Hepatic stellate cell (primary cell): Measurements from ENCODE around the gene ATXN7L3B.

Experiments used
- DNase-seq: peaks from one replicate; pipeline ENCODE4 v3.0.0; 2011; ENCODE audit warnings: low spot score

ATXN7L3B gene

DNA sequence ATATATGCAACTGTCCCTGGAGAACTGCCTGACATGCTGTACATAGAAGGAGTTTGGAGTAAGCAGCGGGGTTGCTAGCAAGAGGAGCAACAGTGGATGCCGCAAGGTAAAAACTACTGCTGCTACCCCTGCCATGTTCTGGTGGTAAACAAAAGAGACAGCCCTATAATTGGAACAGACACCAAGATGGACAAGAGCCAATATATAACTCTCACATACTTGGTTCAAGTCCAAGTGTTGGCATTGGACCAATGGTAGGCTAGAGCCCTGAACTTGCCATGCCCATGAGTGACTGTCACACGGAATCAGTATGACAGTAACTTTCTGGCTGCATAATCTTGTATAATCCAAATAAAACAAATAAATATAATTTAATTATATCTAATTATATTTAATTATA lies 13.7 kb downstream of the ATXN7L3B start:
- DNase-seq: no peak

DNA sequence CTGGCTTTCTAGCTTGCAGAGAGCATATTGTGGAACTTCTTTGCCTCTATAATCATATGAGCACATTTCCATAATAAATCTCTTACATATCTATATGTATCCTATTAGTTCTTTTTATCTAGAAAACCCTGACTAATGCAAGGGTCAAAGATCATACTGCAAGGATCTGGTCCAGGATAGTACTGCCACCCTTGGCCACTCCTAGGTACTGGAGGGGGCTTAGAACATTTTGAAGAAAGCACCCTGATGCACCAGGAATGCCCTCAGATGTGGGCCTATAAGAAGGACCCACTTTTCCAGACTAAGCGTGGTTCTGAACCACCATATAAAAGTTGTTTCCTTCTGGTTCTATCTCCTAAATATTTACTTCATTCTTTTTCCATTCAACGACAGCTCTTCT lies 14.6 kb downstream of the ATXN7L3B start:
- DNase-seq: no peak

DNA sequence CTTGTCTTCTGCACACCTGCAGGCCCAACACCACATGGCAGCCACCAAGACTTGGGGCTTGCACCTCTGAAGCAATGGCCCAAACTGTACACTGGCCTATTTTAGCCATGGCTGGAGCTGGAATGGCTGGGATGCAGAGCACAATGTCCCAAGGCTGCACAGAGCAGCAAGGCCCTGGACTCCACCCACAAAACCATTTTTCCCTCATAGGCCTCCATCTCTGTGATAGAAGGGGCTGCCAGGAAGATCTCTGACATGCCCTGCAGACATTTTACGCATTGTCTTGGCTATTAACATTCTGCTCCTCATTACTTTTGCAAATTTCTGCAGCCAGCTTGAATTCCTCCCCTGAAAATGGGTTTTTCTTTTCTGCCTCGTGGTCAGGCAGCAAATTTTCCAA lies 22.1 kb downstream of the ATXN7L3B start:
- DNase-seq: no peak

DNA sequence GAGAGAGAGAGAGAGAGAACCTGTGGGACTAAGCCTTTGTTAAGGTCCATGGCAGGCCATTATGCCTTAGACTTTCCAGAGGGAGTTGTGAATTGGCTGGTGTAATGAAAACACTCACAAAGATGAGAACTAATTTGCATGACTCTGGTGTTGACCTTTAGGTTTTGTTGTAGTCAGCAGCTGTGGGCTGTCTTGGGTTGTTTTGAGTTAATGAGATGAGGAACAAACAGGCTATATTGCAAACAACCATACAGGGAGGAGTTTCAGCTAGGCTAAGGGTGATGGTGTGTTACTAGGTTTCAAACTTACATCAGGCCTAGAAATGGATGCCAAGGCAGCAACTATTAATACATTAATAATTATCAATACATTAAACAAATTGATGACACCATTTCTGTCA lies 26.3 kb downstream of the ATXN7L3B start:
- no peak for DNase-seq

DNA sequence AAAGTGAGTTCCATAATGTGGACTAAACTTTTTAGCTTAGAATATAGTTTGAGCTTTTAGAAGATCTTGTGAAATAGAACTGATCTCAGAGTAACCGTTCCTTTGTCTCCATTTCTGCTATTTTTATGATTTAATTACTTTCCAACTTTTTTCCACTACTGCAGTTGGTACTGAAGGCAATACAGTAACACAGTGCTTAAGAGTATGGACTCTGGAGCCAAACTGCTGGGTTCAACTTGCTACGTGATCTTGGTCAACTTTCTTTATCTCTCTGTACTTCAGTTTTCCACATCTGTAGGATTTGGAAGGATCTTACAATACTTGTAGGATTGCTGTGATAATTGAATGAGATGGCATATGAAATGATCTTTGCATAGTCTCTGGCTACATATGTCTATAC lies 40.9 kb downstream of the ATXN7L3B start:
- DNase-seq: no peak

DNA sequence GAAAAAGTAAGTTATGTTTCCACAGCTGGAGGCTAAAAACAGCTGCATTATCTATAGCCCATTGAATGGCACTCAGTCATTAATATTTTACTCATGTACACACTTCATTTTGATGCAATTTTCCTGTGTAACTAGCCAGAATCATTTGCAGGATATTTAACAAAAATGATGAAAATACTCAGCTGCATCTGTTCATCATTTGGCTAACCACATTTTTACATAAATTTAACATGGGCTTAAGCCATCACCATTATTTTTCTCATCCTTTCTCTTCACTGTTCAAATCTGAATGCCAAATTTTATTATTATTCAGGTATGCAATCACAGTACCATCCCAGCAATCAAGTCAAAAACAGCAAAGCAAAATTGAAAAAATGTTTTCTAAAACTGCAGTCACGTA lies 41.8 kb downstream of the ATXN7L3B start:
- no peak for DNase-seq

DNA sequence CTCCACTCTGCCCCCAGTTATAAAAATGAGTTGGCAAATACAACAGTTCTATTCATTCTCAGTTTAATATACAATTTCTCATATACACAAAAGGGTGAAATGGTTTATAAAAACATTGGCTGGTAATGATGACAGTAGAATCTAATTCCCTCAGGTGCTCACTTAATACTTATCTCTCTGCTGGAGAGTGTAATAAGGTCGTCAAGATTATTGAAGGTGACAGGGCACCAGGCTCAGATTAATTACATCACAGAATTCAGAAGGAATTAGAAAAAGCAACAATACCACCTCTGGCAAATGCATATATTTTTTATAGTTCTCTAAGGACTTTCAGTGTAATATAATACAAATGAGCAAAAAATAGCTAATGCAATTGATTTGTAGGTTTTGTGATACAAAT lies 42.3 kb downstream of the ATXN7L3B start:
- DNase-seq: no peak

DNA sequence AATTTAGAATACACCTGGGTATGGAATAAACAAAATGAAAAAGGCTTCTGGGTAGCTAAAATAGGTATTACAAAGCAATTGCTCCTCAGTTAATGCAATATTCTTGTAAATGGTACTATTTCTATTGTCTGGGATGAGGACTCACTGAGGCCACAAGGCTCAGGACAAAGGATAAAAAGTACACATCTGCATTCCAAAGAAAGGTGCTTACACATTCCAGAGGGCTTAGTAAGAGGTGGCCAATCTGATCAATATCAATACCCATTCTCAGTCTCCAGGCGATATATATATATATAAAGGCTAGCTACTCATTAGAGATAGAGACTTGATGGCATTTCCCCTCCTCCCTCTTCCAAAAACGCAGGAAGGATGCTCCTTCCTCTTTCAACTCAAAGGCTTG lies 43.8 kb downstream of the ATXN7L3B start:
- no peak for DNase-seq

DNA sequence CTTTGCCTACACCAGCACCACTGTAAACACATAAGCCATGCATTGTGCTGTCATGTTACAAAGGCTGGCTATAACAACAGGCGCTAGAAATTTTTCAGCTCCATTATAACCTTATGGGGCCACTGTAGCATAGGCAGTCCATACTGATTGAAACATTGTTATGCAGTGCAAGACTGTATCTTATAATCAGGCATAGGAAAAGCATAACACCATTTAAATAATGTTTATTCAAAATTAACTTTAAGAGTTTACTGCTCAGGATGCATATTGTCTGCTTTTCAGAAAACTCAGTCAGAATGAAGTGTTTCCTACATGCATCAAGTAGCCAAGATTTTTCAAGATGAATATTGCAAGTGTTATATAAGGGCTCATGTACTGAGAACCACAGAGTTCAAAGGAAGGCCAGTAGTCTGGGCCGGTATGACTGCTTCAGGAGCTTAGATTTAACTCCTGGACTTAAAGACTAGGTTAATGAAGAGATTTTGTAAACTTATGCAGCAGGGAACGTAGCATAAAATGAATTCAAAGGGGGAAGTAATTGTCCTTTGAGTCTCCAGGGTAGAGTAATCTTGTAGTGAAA lies 46.9 kb downstream of the ATXN7L3B start:
- DNase-seq: no peak

DNA sequence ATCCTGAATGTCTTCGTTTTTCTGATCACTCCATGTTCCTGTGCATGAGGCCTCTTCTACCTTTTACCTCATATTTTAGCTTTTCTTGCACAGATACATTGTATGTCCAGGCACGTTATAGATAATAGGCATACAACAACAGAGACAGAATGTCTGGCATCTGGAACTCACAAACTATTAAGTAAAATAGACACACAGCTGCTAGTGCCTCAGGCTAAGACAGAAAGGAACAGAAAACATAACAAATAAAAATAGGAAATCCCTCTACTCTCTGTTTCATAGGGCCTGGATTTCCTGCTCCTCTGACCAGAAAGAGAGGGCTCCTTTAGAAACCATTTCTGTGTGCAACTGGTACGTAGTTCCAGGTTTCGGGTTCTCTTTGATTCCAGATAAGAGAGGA lies 48.6 kb downstream of the ATXN7L3B start:
- DNase-seq: no peak
